H1 (cell line): ENCODE results near the gene KIAA1671.

Experiments
- BCL11A ChIP-seq, 2 experiments: IDR thresholded peaks; one replicate each; pipeline ENCODE4 v1.6.1; 2011; ENCODE audit warnings: low read depth in 2 of 2, low read length in 2 of 2, mild to moderate bottlenecking in 2 of 2
- CTBP2 ChIP-seq: IDR thresholded peaks from 2 replicates; pipeline ENCODE4 v1.7.0; 2011; ENCODE audit warnings: borderline replicate concordance, mild to moderate bottlenecking, moderate library complexity, mixed read lengths, low read length; ENCODE audit not compliant: insufficient read depth, insufficient read length
- CTCF ChIP-seq, 3 experiments: IDR thresholded peaks; 1 replicate in 2 of 3; 2 replicates in 1 of 3; pipeline versions ENCODE4 v1.5.1 to v1.6.1; 2011; ENCODE audit warnings: low read length in 3 of 3, mild to moderate bottlenecking in 3 of 3, inconsistent platforms in 2 of 3, low read depth in 1 of 3, moderate library complexity in 1 of 3; ENCODE audit not compliant: insufficient read depth in 1 of 3; ENCODE audit errors: control extremely low read depth in 1 of 3
- EP300 ChIP-seq, 2 experiments: IDR thresholded peaks; 1 replicate in 1 of 2; 2 replicates in 1 of 2; pipeline ENCODE4 v1.6.1; 2011 to 2012; ENCODE audit warnings: low read depth in 2 of 2, low read length in 2 of 2, mild to moderate bottlenecking in 2 of 2, borderline replicate concordance in 1 of 2, inconsistent platforms in 1 of 2, moderate library complexity in 1 of 2
- EZH2 ChIP-seq: fragments of 200-600 bp; sonication (generic); IDR thresholded peaks from 2 replicates; pipeline ENCODE4 v1.7.1; 2012; ENCODE audit warnings: low read depth, mild to moderate bottlenecking, moderate library complexity, low read length, inconsistent platforms; ENCODE audit not compliant: severe bottlenecking
- GABPA ChIP-seq: IDR thresholded peaks from 2 replicates; pipeline ENCODE4 v1.6.1; 2011; ENCODE audit warnings: mild to moderate bottlenecking, low read length, moderate library complexity, borderline replicate concordance; ENCODE audit not compliant: insufficient read depth
- JUN ChIP-seq: IDR thresholded peaks from 2 replicates; pipeline ENCODE4 v1.6.1; 2011; ENCODE audit warnings: low read depth, mild to moderate bottlenecking, improper control_type of control experiment, low read length
- KDM4A ChIP-seq: IDR thresholded peaks from one replicate; pipeline ENCODE4 v1.7.1; 2012; ENCODE audit warnings: low read depth, mild to moderate bottlenecking, moderate library complexity, low read length, inconsistent platforms; ENCODE audit not compliant: severe bottlenecking
- POLR2AphosphoS5 ChIP-seq: IDR thresholded peaks from 2 replicates; pipeline ENCODE4 v1.6.1; 2011; ENCODE audit warnings: low read depth, low read length
- SIX5 ChIP-seq: IDR thresholded peaks from 2 replicates; pipeline ENCODE4 v1.6.1; 2011; ENCODE audit warnings: mild to moderate bottlenecking, low read depth, low read length
- TCF12 ChIP-seq: IDR thresholded peaks from 2 replicates; pipeline ENCODE4 v1.6.1; 2011; ENCODE audit warnings: low read depth, mild to moderate bottlenecking, low read length

- TF ChIP-seq EZH2 (no peak), CTCF (IDR thresholded peaks at IDR 0.05; ENCODE audit: control extremely low read depth in 1 of 3, insufficient read depth in 1 of 3, low read depth in 1 of 3, low read length in 3 of 3) (no peak), POLR2AphosphoS5 (no peak), GABPA (no peak), BCL11A (IDR thresholded peaks at IDR 0.05; ENCODE audit: low read depth in 2 of 2, low read length in 2 of 2) (no peak), SIX5 (no peak), JUN (no peak), EP300 (IDR thresholded peaks at IDR 0.05; ENCODE audit: borderline replicate concordance in 1 of 2, low read depth in 2 of 2, low read length in 2 of 2) (no peak), KDM4A (no peak), TCF12 (no peak), CTBP2 (no peak)
These were observed 269.3 kb downstream of the KIAA1671 start for GRCh38 chr22:25221790-25222189.
